Mammary epithelial cell (primary cell): Measurements from ENCODE around the gene SOD3.

Experiments
- EZH2 ChIP-seq: IDR thresholded peaks from 2 replicates; pipeline ENCODE4 v1.6.1; 2012; ENCODE audit warnings: low read length, inconsistent platforms, borderline replicate concordance
- TF ChIP-seq, protein P1 (sequence below), 2 donors: IDR thresholded peaks in 1 of 2; conservative IDR thresholded peaks in 1 of 2; 2 replicates each; pipeline ENCODE4 v1.5.1; 2011 to 2012; ENCODE audit warnings: inconsistent platforms in 2 of 2, low read length in 2 of 2, mild to moderate bottlenecking in 2 of 2, control low read depth in 1 of 2, low read depth in 1 of 2; ENCODE audit not compliant: insufficient read depth in 1 of 2; ENCODE audit errors: extremely low read depth in 1 of 2

DNA sequence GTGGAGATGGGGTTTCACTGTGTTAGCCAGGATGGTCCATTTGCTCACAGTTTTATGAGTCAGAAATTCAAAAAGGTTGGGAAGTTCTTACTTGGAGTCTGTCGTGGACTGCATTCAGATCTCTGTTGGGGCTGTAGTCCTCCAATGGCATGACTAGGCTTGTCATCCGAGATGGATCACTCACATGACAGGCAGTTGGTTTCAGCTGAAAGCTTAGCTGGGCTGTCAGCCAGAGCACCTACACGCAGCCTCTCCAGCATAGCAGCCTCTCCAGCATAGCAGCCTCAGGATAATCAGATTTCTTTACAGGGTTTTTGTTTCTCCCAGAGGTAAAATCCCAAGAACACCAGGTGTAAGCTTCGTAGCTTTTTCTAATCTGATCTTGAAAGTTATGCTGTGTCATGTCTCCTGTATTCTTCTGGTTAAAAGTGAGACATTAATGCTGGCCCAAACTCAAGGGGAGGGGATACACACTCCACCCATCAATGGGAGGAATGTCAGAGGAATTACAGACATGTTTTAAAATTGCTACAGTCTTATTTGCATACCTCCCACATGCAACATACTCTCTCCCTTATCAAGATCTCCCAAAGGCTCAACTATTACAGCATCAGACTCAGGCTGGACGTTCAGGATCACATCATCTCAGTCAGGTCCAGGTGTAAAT is 31.6 kb upstream of the SOD3 start:
- TF ChIP-seq, protein P1, sequence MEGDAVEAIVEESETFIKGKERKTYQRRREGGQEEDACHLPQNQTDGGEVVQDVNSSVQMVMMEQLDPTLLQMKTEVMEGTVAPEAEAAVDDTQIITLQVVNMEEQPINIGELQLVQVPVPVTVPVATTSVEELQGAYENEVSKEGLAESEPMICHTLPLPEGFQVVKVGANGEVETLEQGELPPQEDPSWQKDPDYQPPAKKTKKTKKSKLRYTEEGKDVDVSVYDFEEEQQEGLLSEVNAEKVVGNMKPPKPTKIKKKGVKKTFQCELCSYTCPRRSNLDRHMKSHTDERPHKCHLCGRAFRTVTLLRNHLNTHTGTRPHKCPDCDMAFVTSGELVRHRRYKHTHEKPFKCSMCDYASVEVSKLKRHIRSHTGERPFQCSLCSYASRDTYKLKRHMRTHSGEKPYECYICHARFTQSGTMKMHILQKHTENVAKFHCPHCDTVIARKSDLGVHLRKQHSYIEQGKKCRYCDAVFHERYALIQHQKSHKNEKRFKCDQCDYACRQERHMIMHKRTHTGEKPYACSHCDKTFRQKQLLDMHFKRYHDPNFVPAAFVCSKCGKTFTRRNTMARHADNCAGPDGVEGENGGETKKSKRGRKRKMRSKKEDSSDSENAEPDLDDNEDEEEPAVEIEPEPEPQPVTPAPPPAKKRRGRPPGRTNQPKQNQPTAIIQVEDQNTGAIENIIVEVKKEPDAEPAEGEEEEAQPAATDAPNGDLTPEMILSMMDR (conservative IDR thresholded peaks at IDR 0.05 in 1 of 2, IDR thresholded peaks at IDR 0.05 in 1 of 2; ENCODE audit: extremely low read depth in 1 of 2, insufficient read depth in 1 of 2, low read depth in 1 of 2, low read length in 2 of 2): no peak
- TF ChIP-seq EZH2: no peak
